Right atrium auricular region (tissue), 2 donors: ENCODE measurements around the gene LRRC28. TPM values are rescaled to one million over a fixed set of nuclear protein-coding genes. Genes with fewer than 3 reads are reported as not detected.

Experiments
- DNase-seq: peaks from one replicate; pipeline ENCODE4 v3.0.0-alpha.2; 2019; ENCODE audit warnings: low spot score
- H3K27ac ChIP-seq, 2 donors: fragments of 200-600 bp; sonication (generic); 1 replicate in 1 of 2; 2 replicates in 1 of 2; pipeline ENCODE4 v1.5.1; 2016 to 2019
- H3K27me3 ChIP-seq, 2 donors: fragments of 200-600 bp; sonication (generic); one replicate each; pipeline versions ENCODE4 v1.5.1 to v1.6.0; 2017 to 2019
- H3K36me3 ChIP-seq: fragments of 200-600 bp; sonication (generic); one replicate; pipeline ENCODE4 v1.5.1; 2016
- H3K4me1 ChIP-seq, 2 donors: fragments of 200-600 bp; sonication (generic); one replicate each; pipeline versions ENCODE4 v1.5.1 to v1.6.0; 2017 to 2019
- H3K4me3 ChIP-seq, 2 donors: fragments of 200-600 bp; sonication (generic); 1 replicate in 1 of 2; 2 replicates in 1 of 2; pipeline ENCODE4 v1.5.1; 2017 to 2019; ENCODE audit warnings: mild to moderate bottlenecking in 1 of 2, moderate library complexity in 1 of 2
- H3K9me3 ChIP-seq, 2 donors: fragments of 200-600 bp; sonication (generic); one replicate each; pipeline ENCODE4 v1.5.1; 2019
- CTCF ChIP-seq, 2 donors: fragments of 200-600 bp; sonication (generic); IDR thresholded peaks; one replicate each; pipeline ENCODE4 v1.5.1; 2019; ENCODE audit warnings: antibody characterized with exemption in 2 of 2
- total RNA-seq, 2 donors: library from RNA; depleted of rRNA; stranded (reverse); fragments of >200 nt; gene quantifications; one replicate each; pipeline ENCODE4 v1.1.0, GENCODE V29; 2016

The LRRC28 gene
- total RNA-seq, 2 donors from 2014 or later = 29.8 to 34.5 TPM

- no peak for TF ChIP-seq CTCF (IDR thresholded peaks at IDR 0.05)
- Histone ChIP-seq H3K4me1 (peaks cover 0 to 18% of the 10 kb centered on the region in 2 donors), H3K27me3 (no peaks in the 10 kb centered on the region), H3K36me3 (no peaks in the 10 kb centered on the region), H3K4me3 (no peak overlapping the region), H3K9me3 (no peaks in the 10 kb centered on the region), H3K27ac (peak overlapping the region; percentile 46 to 69)
- DNase-seq = no peak
These were observed 73.4 kb downstream of the LRRC28 start for GRCh38 chr15:99324700-99325099.

- no peak overlapping the region for H3K27ac ChIP-seq
- no peaks in the 10 kb centered on the region for H3K27me3 ChIP-seq
- no peaks in the 10 kb centered on the region for H3K36me3 ChIP-seq
- DNase-seq = no peak
- no peak overlapping the region for H3K4me3 ChIP-seq
- peaks cover 0 to 18% of the 10 kb centered on the region in 2 donors for H3K4me1 ChIP-seq
- TF ChIP-seq CTCF (IDR thresholded peaks at IDR 0.05) = no peak
- no peaks in the 10 kb centered on the region for H3K9me3 ChIP-seq
These were observed 75.0 kb downstream of the LRRC28 start for GRCh38 chr15:99326235-99326634.

- Histone ChIP-seq H3K27ac (no peak overlapping the region), H3K4me1 (peaks cover 0 to 13% of the 10 kb centered on the region in 2 donors), H3K27me3 (no peaks in the 10 kb centered on the region), H3K9me3 (no peaks in the 10 kb centered on the region), H3K36me3 (no peaks in the 10 kb centered on the region), H3K4me3 (no peak overlapping the region)
- no peak for DNase-seq
- no peak for TF ChIP-seq CTCF (IDR thresholded peaks at IDR 0.05)
These were observed 77.1 kb downstream of the LRRC28 start for GRCh38 chr15:99328106-99329072.

- no peaks in the 10 kb centered on the region for H3K9me3 ChIP-seq
These were observed 80.1 kb downstream of the LRRC28 start for GRCh38 chr15:99331381-99331780.

GRCh38 chr15:99333413-99333812 lies 82.1 kb downstream of the LRRC28 start:
- Histone ChIP-seq H3K4me3 (no peak overlapping the region), H3K27ac (no peak overlapping the region), H3K4me1 (no peaks in the 10 kb centered on the region), H3K9me3 (no peaks in the 10 kb centered on the region), H3K27me3 (no peaks in the 10 kb centered on the region), H3K36me3 (no peaks in the 10 kb centered on the region)
- no peak for TF ChIP-seq CTCF (IDR thresholded peaks at IDR 0.05)
- DNase-seq = no peak

More at GRCh38 chr15:99331381-99331780, 80.1 kb downstream of the LRRC28 start:
- H3K4me3 ChIP-seq = no peak overlapping the region
- DNase-seq = no peak
- no peaks in the 10 kb centered on the region for H3K36me3 ChIP-seq
- H3K27me3 ChIP-seq = no peaks in the 10 kb centered on the region
- no peaks in the 10 kb centered on the region for H3K4me1 ChIP-seq
- TF ChIP-seq CTCF (IDR thresholded peaks at IDR 0.05) = no peak
- H3K27ac ChIP-seq = no peak overlapping the region
